IMR-90 (cell line): ENCODE results near the gene OXSM. TPM values are rescaled to one million over a fixed set of nuclear protein-coding genes. Genes with fewer than 3 reads are reported as not detected.

Experiments
- ATAC-seq: fragments of 200-7000 bp; cut with Tn5 transposase; 2 replicates; pipeline ENCODE4 v1.9.1; 2020; ENCODE audit warnings: low read depth, mild to moderate bottlenecking, moderate library complexity
- BruUV-seq: library from RNA; stranded (reverse); fragments of 400-500 nt; replicated peaks from 2 replicates; lab custom pipeline; 2021; lab: Mats Ljungman, UMichigan
- CTCF ChIA-PET: fragments of 300-600 bp; formaldehyde crosslinking; extraction: SDS; loops from one replicate; lab custom pipeline; 2021; ENCODE audit warnings: antibody characterized with exemption; lab: Yijun Ruan, JAX
- POLR2A ChIA-PET: fragments of 300-600 bp; sonication (Branson Sonifier 250); formaldehyde crosslinking; loops from one replicate; lab custom pipeline; 2022; ENCODE audit warnings: antibody characterized with exemption; ENCODE audit not compliant: unreplicated experiment; lab: Charles Lee
- DNase-seq: peaks from one replicate; pipeline ENCODE4 v3.0.0; 2013
- H2AFZ ChIP-seq: replicated peaks from 2 replicates; pipeline ENCODE3; 2013; ENCODE audit warnings: low read length, mild to moderate bottlenecking; ENCODE audit not compliant: poor library complexity
- H2AK5ac ChIP-seq: 2 replicates; pipeline ENCODE4 v1.6.1; 2013; ENCODE audit warnings: low read depth, low read length, inconsistent platforms
- H2AK9ac ChIP-seq: replicated peaks from 2 replicates; pipeline ENCODE3; 2013; ENCODE audit warnings: mild to moderate bottlenecking, low read depth, low read length, moderate library complexity; ENCODE audit not compliant: poor library complexity
- H2BK120ac ChIP-seq: 2 replicates; pipeline ENCODE4 v1.6.1; 2013; ENCODE audit warnings: low read depth, low read length, inconsistent platforms
- H2BK15ac ChIP-seq: 3 replicates; pipeline ENCODE4 v1.6.1; 2013; ENCODE audit warnings: low read depth, low read length, inconsistent platforms
- H2BK20ac ChIP-seq: 2 replicates; pipeline ENCODE4 v1.6.1; 2013; ENCODE audit warnings: low read depth, mild to moderate bottlenecking, inconsistent platforms, low read length, moderate library complexity
- H2BK5ac ChIP-seq: 2 replicates; pipeline ENCODE4 v1.6.1; 2013; ENCODE audit warnings: mild to moderate bottlenecking, low read depth, low read length, inconsistent platforms; ENCODE audit not compliant: poor library complexity, severe bottlenecking
- H3K14ac ChIP-seq: replicated peaks from 2 replicates; pipeline ENCODE4 v1.6.1; 2013; ENCODE audit warnings: low read depth, low read length, inconsistent platforms
- H3K18ac ChIP-seq: 2 replicates; pipeline ENCODE4 v1.6.1; 2013; ENCODE audit warnings: low read depth, low read length, control low read depth
- H3K23ac ChIP-seq: 2 replicates; pipeline ENCODE4 v1.6.1; 2013; ENCODE audit warnings: low read depth, low read length, inconsistent platforms
- H3K27ac ChIP-seq: 2 replicates; pipeline ENCODE4 v1.5.1; 2013; ENCODE audit warnings: mild to moderate bottlenecking, control low read depth, low read length; ENCODE audit not compliant: insufficient read depth
- H3K27me3 ChIP-seq: 2 replicates; pipeline ENCODE4 v1.6.1; 2013; ENCODE audit warnings: low read length; ENCODE audit not compliant: control insufficient read depth, insufficient read depth
- H3K36me3 ChIP-seq: 2 replicates; pipeline ENCODE4 v1.6.1; 2013; ENCODE audit warnings: low read length, mixed read lengths; ENCODE audit not compliant: control insufficient read depth, insufficient read depth
- H3K4ac ChIP-seq: 2 replicates; pipeline ENCODE4 v1.6.1; 2013; ENCODE audit warnings: low read depth, low read length, inconsistent platforms
- H3K4me1 ChIP-seq: 2 replicates; pipeline ENCODE4 v1.6.1; 2013; ENCODE audit warnings: low read length, mixed read lengths; ENCODE audit not compliant: control insufficient read depth, insufficient read depth
- H3K4me2 ChIP-seq: 2 replicates; pipeline ENCODE4 v1.6.1; 2013; ENCODE audit warnings: low read depth, mild to moderate bottlenecking, control low read depth, low read length, moderate library complexity
- H3K4me3 ChIP-seq: 2 replicates; pipeline ENCODE4 v1.5.1; 2013; ENCODE audit warnings: low read depth, mild to moderate bottlenecking, control low read depth, low read length, moderate library complexity; ENCODE audit not compliant: insufficient read depth
- H3K56ac ChIP-seq: 2 replicates; pipeline ENCODE4 v1.6.1; 2013; ENCODE audit warnings: low read length, inconsistent platforms; ENCODE audit not compliant: insufficient read depth; ENCODE audit errors: extremely low read depth
- H3K79me1 ChIP-seq, 2 experiments: 2 replicates each; pipeline ENCODE4 v1.6.1; 2013; ENCODE audit warnings: low read length in 2 of 2, inconsistent platforms in 1 of 2, low read depth in 1 of 2
- H3K9ac ChIP-seq: 2 replicates; pipeline ENCODE4 v1.6.1; 2013; ENCODE audit warnings: low read depth, low read length, control low read depth
- H3K9me1 ChIP-seq: 2 replicates; pipeline ENCODE4 v1.6.1; 2013; ENCODE audit warnings: low read length, inconsistent platforms; ENCODE audit not compliant: insufficient read depth
- H3K9me3 ChIP-seq: 2 replicates; pipeline ENCODE4 v1.6.1; 2013; ENCODE audit warnings: low read length; ENCODE audit not compliant: control insufficient read depth, insufficient read depth
- H4K20me1 ChIP-seq: 2 replicates; pipeline ENCODE4 v1.6.1; 2013; ENCODE audit warnings: low read length, inconsistent platforms; ENCODE audit not compliant: insufficient read depth
- H4K5ac ChIP-seq: 2 replicates; pipeline ENCODE4 v1.6.1; 2013; ENCODE audit warnings: mild to moderate bottlenecking, low read depth, low read length, control low read depth
- H4K8ac ChIP-seq, 2 experiments: 2 replicates each; pipeline ENCODE4 v1.6.1; 2013; ENCODE audit warnings: low read depth in 2 of 2, low read length in 2 of 2, control low read depth in 1 of 2, inconsistent platforms in 1 of 2
- H4K91ac ChIP-seq: 2 replicates; pipeline ENCODE4 v1.6.1; 2013; ENCODE audit warnings: low read depth, low read length, inconsistent platforms; ENCODE audit not compliant: insufficient read depth
- BHLHE40 ChIP-seq: fragments of 150-350 bp; IDR thresholded peaks from 2 replicates; pipeline ENCODE4 v1.6.1; 2016; ENCODE audit warnings: mild to moderate bottlenecking, low read depth, low read length
- CEBPB ChIP-seq: IDR thresholded peaks from 2 replicates; pipeline ENCODE4 v1.6.1; 2012; ENCODE audit warnings: low read depth, low read length, improper control_type of control experiment
- CHD1 ChIP-seq: IDR thresholded peaks from 2 replicates; pipeline ENCODE4 v1.6.1; 2012; ENCODE audit warnings: low read depth, low read length, improper control_type of control experiment
- CTCF ChIP-seq: conservative IDR thresholded peaks from 2 replicates; pipeline ENCODE4 v1.5.1; 2012; ENCODE audit warnings: mild to moderate bottlenecking, low read depth, low read length, improper control_type of control experiment
- MAFK ChIP-seq: IDR thresholded peaks from 2 replicates; pipeline ENCODE4 v1.6.1; 2012; ENCODE audit warnings: low read depth, low read length, improper control_type of control experiment
- MAZ ChIP-seq: IDR thresholded peaks from 2 replicates; pipeline ENCODE4 v1.6.1; 2012; ENCODE audit warnings: low read depth, mild to moderate bottlenecking, low read length, improper control_type of control experiment, moderate library complexity, borderline replicate concordance
- MXI1 ChIP-seq: IDR thresholded peaks from 2 replicates; pipeline ENCODE4 v1.6.1; 2012; ENCODE audit warnings: low read depth, mild to moderate bottlenecking, low read length, moderate library complexity, borderline replicate concordance
- NFE2L2 ChIP-seq: fragments of 150-350 bp; IDR thresholded peaks from 2 replicates; pipeline ENCODE4 v1.6.1; 2016; ENCODE audit warnings: low read depth, mild to moderate bottlenecking, low read length
- POLR2A ChIP-seq: IDR thresholded peaks from 2 replicates; pipeline ENCODE4 v1.6.1; 2012; ENCODE audit warnings: mild to moderate bottlenecking, low read depth, low read length
- RAD21 ChIP-seq: IDR thresholded peaks from 2 replicates; pipeline ENCODE4 v1.6.1; 2012; ENCODE audit warnings: low read length, improper control_type of control experiment
- RFX5 ChIP-seq: IDR thresholded peaks from 2 replicates; pipeline ENCODE4 v1.8.0; 2012; ENCODE audit warnings: low read depth, mild to moderate bottlenecking, low read length, moderate library complexity
- SMC3 ChIP-seq: fragments of 150-350 bp; IDR thresholded peaks from 2 replicates; pipeline ENCODE4 v1.6.1; 2016; ENCODE audit warnings: low read depth, mild to moderate bottlenecking, antibody characterized with exemption, low read length, moderate library complexity
- WGBS, 2 experiments: methylation state at CpG; one replicate each; pipeline versions ENCODE4 v1.1.5 to v1.1.7; 2013; ENCODE audit warnings: missing lambda C conversion rate in 2 of 2; ENCODE audit not compliant: insufficient read length in 1 of 2; ENCODE audit errors: extremely low coverage in 2 of 2; 5-methylcytosine and 5-hydroxymethylcytosine counted together
- dilution Hi-C: fragments of 300-500 bp; cut with HindIII; formaldehyde crosslinking; loops from one replicate; pipeline ENCODE4 v1.14.3; 2018; ENCODE audit warnings: low sequenced_read_pairs; ENCODE audit not compliant: unreplicated experiment
- in situ Hi-C: fragments of 300-500 bp; cut with MboI; formaldehyde crosslinking; loops from 3 replicates; pipeline ENCODE4 v1.14.3; 2019; ENCODE audit warnings: low sequenced_read_pairs, inconsistent platforms, mixed read lengths
- intact Hi-C: fragments of 100-400 bp; cut with micrococcal nuclease; formaldehyde crosslinking; loops from 2 replicates; pipeline ENCODE4 v1.10.0; 2022
- polyA plus RNA-seq, 3 experiments: library from polyadenylated mRNA; depleted of rRNA; stranded (reverse); fragments of >200 nt; gene quantifications; 2 replicates each; pipeline ENCODE4 v1.2.3, GENCODE V29; 2012; ENCODE audit warnings: low replicate concordance in 1 of 3
- total RNA-seq: library from RNA; depleted of rRNA; stranded (reverse); fragments of >200 nt; gene quantifications from 2 replicates; pipeline ENCODE4 v1.2.3, GENCODE V29; 2012
- TF ChIP-seq, protein P1 (sequence below): fragments of 150-350 bp; IDR thresholded peaks from 2 replicates; pipeline ENCODE4 v1.6.1; 2017; ENCODE audit warnings: mild to moderate bottlenecking, antibody characterized with exemption, low read length, low read depth

OXSM gene
- total and polyA plus RNA-seq, 2 of the 4 experiments (the other 2 are of a cell fraction) = 11.4 to 15.4 TPM

GRCh38 chr3:25775936-25776335 is 14.0 kb upstream of the OXSM start:
- in situ Hi-C loops (no loop called here), dilution Hi-C loops (no loop called here), intact Hi-C loops (no loop called here)

More at GRCh38 chr3:25775936-25776335, 14.0 kb upstream of the OXSM start:
- Histone ChIP-seq H4K91ac (no peak overlapping the region), H3K9me1 (no peaks in the 10 kb centered on the region), H3K79me1 (peaks cover 8 to 13% of the 10 kb centered on the region in 2 experiments; a peak in 3 of 4 replicates), H2BK120ac (no peak overlapping the region), H3K4me2 (no peak overlapping the region), H3K4me3 (no peak overlapping the region), H2BK20ac (no peak overlapping the region), H3K27me3 (no peaks in the 10 kb centered on the region), H3K56ac (no peak overlapping the region), H4K20me1 (no peaks in the 10 kb centered on the region), H3K9ac (no peak overlapping the region), H2AFZ (no peak overlapping the region), H3K27ac (no peak overlapping the region), H3K14ac (no peak overlapping the region), H2BK15ac (no peak overlapping the region), H4K8ac (no peak overlapping the region), H3K36me3 (peaks cover 19% of the 10 kb centered on the region), H2AK9ac (no peak overlapping the region), H3K9me3 (no peaks in the 10 kb centered on the region), H4K5ac (no peak overlapping the region), H3K4me1 (no peaks in the 10 kb centered on the region), H2AK5ac (no peak overlapping the region), H2BK5ac (no peak overlapping the region), H3K23ac (no peak overlapping the region), H3K4ac (no peak overlapping the region), H3K18ac (no peak overlapping the region)
- CTCF ChIA-PET = no interaction called here
- BruUV-seq = no TSS peak
- no CpG with 5 or more reads among the region's 2 CpGs for WGBS, 2 experiments
- DNase-seq (no peak), ATAC-seq (no peak)
- TF ChIP-seq MAFK = no peak
- no peak for TF ChIP-seq CEBPB
- TF ChIP-seq MAZ = no peak
- no peak for TF ChIP-seq CHD1
- TF ChIP-seq MXI1 = no peak
- TF ChIP-seq RFX5 = no peak
- no peak for TF ChIP-seq BHLHE40
- no peak for TF ChIP-seq RAD21
- no peak for TF ChIP-seq SMC3
- TF ChIP-seq POLR2A = no peak
- no peak for TF ChIP-seq NFE2L2
- TF ChIP-seq, protein P1, sequence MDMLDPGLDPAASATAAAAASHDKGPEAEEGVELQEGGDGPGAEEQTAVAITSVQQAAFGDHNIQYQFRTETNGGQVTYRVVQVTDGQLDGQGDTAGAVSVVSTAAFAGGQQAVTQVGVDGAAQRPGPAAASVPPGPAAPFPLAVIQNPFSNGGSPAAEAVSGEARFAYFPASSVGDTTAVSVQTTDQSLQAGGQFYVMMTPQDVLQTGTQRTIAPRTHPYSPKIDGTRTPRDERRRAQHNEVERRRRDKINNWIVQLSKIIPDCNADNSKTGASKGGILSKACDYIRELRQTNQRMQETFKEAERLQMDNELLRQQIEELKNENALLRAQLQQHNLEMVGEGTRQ = no peak
- TF ChIP-seq CTCF = no peak
- POLR2A ChIA-PET = no interaction called here
